ENCODE data around the gene MSRB3. TPM values are rescaled to one million over a fixed set of nuclear protein-coding genes. Genes with fewer than 3 reads are reported as not detected.

MSRB3 gene
- polyA plus RNA-seq, 1 of the 3 experiments (the other 2 are of a cell fraction), result 24.3 TPM

- TF ChIP-seq NRF1 (IDR thresholded peaks at IDR 0.05; ENCODE audit: low read depth, low read length) (no peak), RFX5 (IDR thresholded peaks at IDR 0.05; ENCODE audit: low read length) (no peak), POLR2AphosphoS5 (IDR thresholded peaks at IDR 0.05; ENCODE audit: low read depth, low read length) (peak; percentile 45; the same call in 1 of the 2 replicates), EP300 (IDR thresholded peaks at IDR 0.05; ENCODE audit: borderline replicate concordance in 1 of 2, low read depth in 1 of 2, low read length in 1 of 2) (peak; percentile 54 to 80; a peak in 3 of 4 replicates), RAD21 (IDR thresholded peaks at IDR 0.05; ENCODE audit: low read length) (no peak), FOSL2 (IDR thresholded peaks at IDR 0.05; ENCODE audit: borderline replicate concordance, low read depth) (0 out of 2 replicates have a peak, but pooled peaks have one; percentile 15), CTCF (IDR thresholded peaks at IDR 0.05) (no peak), RXRA (IDR thresholded peaks at IDR 0.05; ENCODE audit: borderline replicate concordance, low read depth) (no peak), IRF3 (IDR thresholded peaks at IDR 0.05; ENCODE audit: low read depth, low read length) (no peak), MXI1 (IDR thresholded peaks at IDR 0.05; ENCODE audit: low read depth, low read length) (no peak), JUND (IDR thresholded peaks at IDR 0.05) (peak; percentile 62), RCOR1 (IDR thresholded peaks at IDR 0.05; ENCODE audit: low read length) (no peak), TCF12 (IDR thresholded peaks at IDR 0.05) (peak; percentile 95), FOXJ3 (CRISPR knock-in tag; IDR thresholded peaks at IDR 0.05) (no peak), GATA2 (CRISPR knock-in tag; IDR thresholded peaks at IDR 0.05) (no peak), TAF1 (IDR thresholded peaks at IDR 0.05; ENCODE audit: borderline replicate concordance, low read depth, low read length) (no peak), USF1 (IDR thresholded peaks at IDR 0.05; ENCODE audit: borderline replicate concordance, low read depth) (no peak), YY1 (IDR thresholded peaks at IDR 0.05; ENCODE audit: low read depth) (no peak), ELF1 (IDR thresholded peaks at IDR 0.05) (no peak; the same call in 1 of the 2 replicates), REST (IDR thresholded peaks at IDR 0.05; ENCODE audit: low read depth, low read length) (no peak), TEAD4 (IDR thresholded peaks at IDR 0.05; ENCODE audit: borderline replicate concordance, insufficient read depth) (peak; percentile 86), GABPA (IDR thresholded peaks at IDR 0.05; ENCODE audit: low read depth) (0 out of 2 replicates have a peak, but pooled peaks have one; percentile 25)
Measured at GRCh38 chr12:65308601-65309071, 30.2 kb downstream of the MSRB3 start (continued).
